Epithelial cell of proximal tubule (primary cell): ENCODE data around the gene ADAMTS14. TPM values are rescaled to one million over a fixed set of nuclear protein-coding genes. Genes with fewer than 3 reads are reported as not detected.

Experiments used
- DNase-seq: peaks from one replicate; pipeline ENCODE4 v3.0.0-alpha.2; 2011; ENCODE audit warnings: low read depth
- H3K4me3 ChIP-seq: 2 replicates; pipeline ENCODE4 v1.5.1; 2011; ENCODE audit warnings: low read depth, mild to moderate bottlenecking, low read length
- total RNA-seq: library from RNA; depleted of rRNA; stranded (reverse); fragments of >200 nt; gene quantifications from 2 replicates; pipeline ENCODE4 v1.2.3, GENCODE V29; 2015
- TF ChIP-seq, protein P1 (sequence below): conservative IDR thresholded peaks from 2 replicates; pipeline ENCODE4 v1.5.1; 2012; ENCODE audit warnings: low read depth, mild to moderate bottlenecking, low read length

ADAMTS14 gene
- total RNA-seq, 1 donor from 2014 or later, result 1.3 TPM

DNA sequence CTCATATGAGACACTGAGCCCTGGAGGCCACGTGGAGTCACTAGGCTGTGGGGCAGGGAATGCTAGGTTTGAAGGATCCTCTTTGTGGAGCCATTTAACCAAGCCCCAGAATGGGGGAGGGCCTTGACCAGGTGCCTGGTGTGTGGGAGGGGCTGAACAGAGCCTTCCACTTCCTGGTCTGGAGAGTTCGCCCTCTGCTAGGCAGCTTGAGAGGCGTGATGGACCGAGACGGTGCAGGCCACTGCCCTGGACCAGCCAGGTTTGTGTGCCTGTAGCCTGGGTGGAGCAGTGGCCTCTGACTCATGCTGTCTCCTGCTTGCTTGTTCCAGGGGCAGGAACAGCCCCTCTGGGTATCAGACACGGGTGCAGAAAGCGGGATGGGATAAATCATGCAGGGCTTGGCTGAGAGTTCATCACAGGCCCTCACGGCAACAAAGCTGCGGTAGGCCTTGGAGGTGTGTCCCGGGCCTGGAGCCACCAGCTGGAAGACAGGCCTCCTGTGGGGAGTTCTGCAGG lies 27.4 kb downstream of the ADAMTS14 start:
- no peak overlapping the region for H3K4me3 ChIP-seq
- TF ChIP-seq, protein P1, sequence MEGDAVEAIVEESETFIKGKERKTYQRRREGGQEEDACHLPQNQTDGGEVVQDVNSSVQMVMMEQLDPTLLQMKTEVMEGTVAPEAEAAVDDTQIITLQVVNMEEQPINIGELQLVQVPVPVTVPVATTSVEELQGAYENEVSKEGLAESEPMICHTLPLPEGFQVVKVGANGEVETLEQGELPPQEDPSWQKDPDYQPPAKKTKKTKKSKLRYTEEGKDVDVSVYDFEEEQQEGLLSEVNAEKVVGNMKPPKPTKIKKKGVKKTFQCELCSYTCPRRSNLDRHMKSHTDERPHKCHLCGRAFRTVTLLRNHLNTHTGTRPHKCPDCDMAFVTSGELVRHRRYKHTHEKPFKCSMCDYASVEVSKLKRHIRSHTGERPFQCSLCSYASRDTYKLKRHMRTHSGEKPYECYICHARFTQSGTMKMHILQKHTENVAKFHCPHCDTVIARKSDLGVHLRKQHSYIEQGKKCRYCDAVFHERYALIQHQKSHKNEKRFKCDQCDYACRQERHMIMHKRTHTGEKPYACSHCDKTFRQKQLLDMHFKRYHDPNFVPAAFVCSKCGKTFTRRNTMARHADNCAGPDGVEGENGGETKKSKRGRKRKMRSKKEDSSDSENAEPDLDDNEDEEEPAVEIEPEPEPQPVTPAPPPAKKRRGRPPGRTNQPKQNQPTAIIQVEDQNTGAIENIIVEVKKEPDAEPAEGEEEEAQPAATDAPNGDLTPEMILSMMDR, result no peak
- no peak for DNase-seq

DNA sequence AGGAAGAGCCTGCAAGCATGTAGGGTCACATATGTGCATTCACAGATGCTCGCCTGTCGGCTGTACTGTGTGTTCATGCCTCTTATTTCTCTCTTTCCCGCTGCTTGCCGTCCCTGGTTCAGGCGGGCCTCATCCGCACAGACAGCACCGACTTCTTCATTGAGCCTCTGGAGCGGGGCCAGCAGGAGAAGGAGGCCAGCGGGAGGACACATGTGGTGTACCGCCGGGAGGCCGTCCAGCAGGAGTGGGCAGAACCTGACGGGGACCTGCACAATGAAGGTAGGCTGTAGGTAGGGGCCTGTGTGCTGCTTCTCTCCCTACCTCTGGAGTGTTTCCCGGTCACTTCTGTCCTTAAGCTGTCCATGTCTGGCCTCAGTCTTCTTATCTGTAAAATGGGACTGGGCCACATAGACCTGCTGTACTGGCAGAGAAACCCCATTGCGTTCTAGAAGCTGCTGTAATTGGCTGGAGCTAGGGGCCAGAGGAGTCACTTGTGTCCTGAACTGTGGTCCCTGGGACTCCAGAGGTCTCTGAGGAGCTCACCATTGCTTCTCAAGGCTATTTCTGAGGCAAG lies 30.0 kb downstream of the ADAMTS14 start:
- no peak for DNase-seq
- H3K4me3 ChIP-seq, result no peak overlapping the region
- TF ChIP-seq, protein P1, result no peak

- DNase-seq, result no peak
- no peak overlapping the region for H3K4me3 ChIP-seq
- TF ChIP-seq, protein P1, result no peak
These were observed 31.9 kb downstream of the ADAMTS14 start for GRCh38 chr10:70704211-70704610.

- TF ChIP-seq, protein P1, result no peak
- no peak for DNase-seq
- H3K4me3 ChIP-seq, result no peak overlapping the region
These were observed 33.0 kb downstream of the ADAMTS14 start for GRCh38 chr10:70705121-70705861.

- no peak overlapping the region for H3K4me3 ChIP-seq
- no peak for DNase-seq
- TF ChIP-seq, protein P1, result no peak
These were observed 38.9 kb downstream of the ADAMTS14 start for GRCh38 chr10:70711177-70711576.

GRCh38 chr10:70711911-70712310 lies 39.6 kb downstream of the ADAMTS14 start:
- H3K4me3 ChIP-seq, result no peak overlapping the region
- TF ChIP-seq, protein P1, result no peak
- DNase-seq, result no peak
